Naive thymus-derived CD4-positive, alpha-beta T cell (primary cell): ENCODE measurements around the gene RHOU. TPM values are rescaled to one million over a fixed set of nuclear protein-coding genes. Genes with fewer than 3 reads are reported as not detected.

Experiments used
- ATAC-seq: fragments of 150-1000 bp; cut with Tn5 transposase; 2 replicates; pipeline ENCODE4 v1.10.0; 2021; ENCODE audit warnings: mild to moderate bottlenecking, moderate library complexity
- CTCF ChIA-PET: fragments of 350-600 bp; sonication (Branson Sonifier 250); formaldehyde crosslinking; loops from one replicate; lab custom pipeline; 2021; ENCODE audit warnings: antibody characterized with exemption; lab: Charles Lee
- POLR2A ChIA-PET: fragments of 350-600 bp; sonication (Branson Sonifier 250); formaldehyde crosslinking; loops from one replicate; lab custom pipeline; 2021; ENCODE audit warnings: antibody characterized with exemption, inconsistent platforms; lab: Charles Lee
- DNase-seq, 9 donors: peaks; one replicate each; pipeline versions ENCODE4 v3.0.0 to v3.0.0-alpha.2; 2020 to 2022; ENCODE audit warnings: mixed read lengths in 1 of 9
- H3K27ac ChIP-seq: one replicate; pipeline ENCODE4 v1.7.0; 2013; ENCODE audit warnings: mild to moderate bottlenecking, low read depth, low read length, moderate library complexity
- H3K27me3 ChIP-seq, 2 donors: one replicate each; pipeline ENCODE4 v1.7.0; 2013; ENCODE audit warnings: low read length in 2 of 2, mild to moderate bottlenecking in 2 of 2, moderate library complexity in 2 of 2; ENCODE audit not compliant: control insufficient read depth in 2 of 2, insufficient read depth in 2 of 2
- H3K36me3 ChIP-seq, 3 experiments: 1 replicate in 2 of 3; 2 replicates in 1 of 3; pipeline ENCODE4 v1.7.0; 2013; ENCODE audit warnings: low read length in 3 of 3, mild to moderate bottlenecking in 3 of 3, moderate library complexity in 1 of 3; ENCODE audit not compliant: insufficient read depth in 3 of 3, control insufficient read depth in 2 of 3
- H3K4me1 ChIP-seq, 2 donors: one replicate each; pipeline ENCODE4 v1.7.0; 2013; ENCODE audit warnings: low read length in 2 of 2, mild to moderate bottlenecking in 2 of 2, moderate library complexity in 1 of 2; ENCODE audit not compliant: control insufficient read depth in 2 of 2, insufficient read depth in 2 of 2
- H3K4me3 ChIP-seq: 2 replicates; pipeline ENCODE4 v1.7.0; 2013; ENCODE audit warnings: mild to moderate bottlenecking, low read length
- H3K9me3 ChIP-seq, 3 experiments: 1 replicate in 2 of 3; 2 replicates in 1 of 3; pipeline ENCODE4 v1.7.0; 2013; ENCODE audit warnings: low read length in 3 of 3; ENCODE audit not compliant: control insufficient read depth in 2 of 3
- H3K27ac Mint-ChIP-seq, 9 donors: one replicate each; pipeline ENCODE4 v1.8.0; 2020 to 2022; ENCODE audit warnings: mixed read lengths in 9 of 9, mild to moderate bottlenecking in 8 of 9, moderate library complexity in 5 of 9, inconsistent platforms in 2 of 9
- H3K27me3 Mint-ChIP-seq, 5 donors: one replicate each; pipeline ENCODE4 v1.8.0; 2021 to 2022; ENCODE audit warnings: mixed read lengths in 5 of 5, mild to moderate bottlenecking in 1 of 5
- H3K36me3 Mint-ChIP-seq, 5 donors: one replicate each; pipeline ENCODE4 v1.8.0; 2020 to 2022; ENCODE audit warnings: mixed read lengths in 5 of 5, mild to moderate bottlenecking in 3 of 5, inconsistent platforms in 1 of 5
- H3K4me1 Mint-ChIP-seq, 7 donors: one replicate each; pipeline ENCODE4 v1.8.0; 2020 to 2022; ENCODE audit warnings: mixed read lengths in 7 of 7, mild to moderate bottlenecking in 3 of 7, inconsistent platforms in 1 of 7
- H3K4me3 Mint-ChIP-seq, 10 donors: one replicate each; pipeline ENCODE4 v1.8.0; 2020 to 2022; ENCODE audit warnings: mild to moderate bottlenecking in 10 of 10, mixed read lengths in 10 of 10, moderate library complexity in 6 of 10, inconsistent platforms in 2 of 10
- H3K9me3 Mint-ChIP-seq, 11 donors: one replicate each; pipeline ENCODE4 v1.8.0; 2020 to 2022; ENCODE audit warnings: mixed read lengths in 11 of 11, mild to moderate bottlenecking in 4 of 11, inconsistent platforms in 1 of 11, moderate library complexity in 1 of 11
- intact Hi-C, 2 donors: fragments of 100-400 bp; cut with micrococcal nuclease; formaldehyde crosslinking; loops; one replicate each; pipeline ENCODE4 v1.15.1; 2023
- polyA plus RNA-seq, 2 donors: library from polyadenylated mRNA; unstranded; fragments of 300-500 nt; fragmentation: Illumina TruSeq; gene quantifications; one replicate each; pipeline ENCODE4 v1.2.3, GENCODE V29; 2021
- total RNA-seq, 6 experiments: library from RNA in 5 of 6; stranded (reverse) in 5 of 6; gene quantifications; 1 replicate in 5 of 6; 2 replicates in 1 of 6; pipeline ENCODE4 v1.2.3 and lab custom pipeline; 2021 to 2026

The RHOU gene
- total and polyA plus RNA-seq, 7 experiments from 2014 or later, result 0.09 to 6.5 (median 1.5) TPM

- Mint-ChIP-seq H3K36me3 (peaks cover 3 to 27% (median 15%) of the 10 kb centered on the region in 5 donors), H3K9me3 (no peaks in the 10 kb centered on the region), H3K4me1 (peaks cover 0 to 15% (median 4%) of the 10 kb centered on the region in 7 donors), H3K27ac (peak overlapping the region in 2 of 9 donors; percentile 46 to 57), H3K4me3 (no peak overlapping the region), H3K27me3 (peaks cover 0 to 5% (median 0%) of the 10 kb centered on the region in 5 donors)
- ATAC-seq (peak; percentile 24), DNase-seq (no peak)
- ChIA-PET POLR2A (no interaction called here), CTCF (no interaction called here)
- H3K4me1 ChIP-seq, result no peaks in the 10 kb centered on the region
- intact Hi-C loops, result no loop called here
- H3K27me3 ChIP-seq, result no peaks in the 10 kb centered on the region
- no peaks in the 10 kb centered on the region for H3K9me3 ChIP-seq
- H3K4me3 ChIP-seq, result no peak overlapping the region
- H3K36me3 ChIP-seq, result no peaks in the 10 kb centered on the region
- H3K27ac ChIP-seq, result no peak overlapping the region
Observed at GRCh38 chr1:228742281-228742860, 7.1 kb downstream of the RHOU start.

- Mint-ChIP-seq H3K4me1 (peaks cover 2 to 10% (median 6%) of the 10 kb centered on the region in 7 donors), H3K4me3 (no peak overlapping the region), H3K9me3 (no peaks in the 10 kb centered on the region), H3K27ac (no peak overlapping the region), H3K36me3 (peaks cover 3 to 27% (median 15%) of the 10 kb centered on the region in 5 donors), H3K27me3 (peaks cover 0 to 4% (median 0%) of the 10 kb centered on the region in 5 donors)
- H3K36me3 ChIP-seq, result no peaks in the 10 kb centered on the region
- no peak for DNase-seq
- no peak overlapping the region for H3K4me3 ChIP-seq
- intact Hi-C loops, result no loop called here
- ChIA-PET POLR2A (no interaction called here), CTCF (no interaction called here)
- ATAC-seq, result no peak
- no peaks in the 10 kb centered on the region for H3K9me3 ChIP-seq
- no peaks in the 10 kb centered on the region for H3K27me3 ChIP-seq
- H3K27ac ChIP-seq, result no peak overlapping the region
- H3K4me1 ChIP-seq, result peaks cover 0 to 8% of the 10 kb centered on the region in 2 donors
Observed at GRCh38 chr1:228743405-228743804, 8.1 kb downstream of the RHOU start.

DNA sequence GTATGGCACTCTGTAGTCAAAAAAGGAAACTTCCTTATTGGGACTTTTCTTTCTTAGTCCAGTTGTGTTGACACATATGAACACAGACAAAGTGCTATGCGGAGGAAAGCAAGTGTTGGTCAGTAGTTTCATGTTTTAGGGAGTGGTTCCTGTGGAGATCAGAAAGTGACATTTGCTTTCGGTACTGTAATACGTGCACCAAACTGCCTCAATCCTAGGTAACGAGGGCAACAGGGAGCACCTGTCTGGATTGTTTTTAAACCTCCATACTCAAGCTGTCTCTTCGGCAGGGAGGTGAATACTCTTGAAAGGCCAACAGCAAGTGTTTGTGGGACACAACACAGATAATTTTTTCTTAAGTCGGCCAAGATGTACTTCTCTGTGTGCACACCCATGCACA is 9.1 kb downstream of the RHOU start:
- Histone ChIP-seq H3K27me3 (no peaks in the 10 kb centered on the region), H3K4me1 (peaks cover 0 to 15% of the 10 kb centered on the region in 2 donors), H3K4me3 (no peak overlapping the region), H3K27ac (no peak overlapping the region), H3K36me3 (no peaks in the 10 kb centered on the region), H3K9me3 (no peaks in the 10 kb centered on the region)
- peaks cover 0 to 13% (median 4%) of the 10 kb centered on the region in 7 donors for H3K4me1 Mint-ChIP-seq
- H3K9me3 Mint-ChIP-seq, result no peaks in the 10 kb centered on the region
- intact Hi-C loops, result no loop called here
- ChIA-PET CTCF (no interaction called here), POLR2A (no interaction called here)
- peaks cover 0 to 7% (median 0%) of the 10 kb centered on the region in 5 donors for H3K27me3 Mint-ChIP-seq
- no peak overlapping the region for H3K4me3 Mint-ChIP-seq
- peaks cover 3 to 27% (median 15%) of the 10 kb centered on the region in 5 donors for H3K36me3 Mint-ChIP-seq
- ATAC-seq (no peak), DNase-seq (no peak)
- no peak overlapping the region for H3K27ac Mint-ChIP-seq

GRCh38 chr1:228744918-228745317 is 9.6 kb downstream of the RHOU start:
- Mint-ChIP-seq H3K4me1 (peaks cover 0 to 15% (median 4%) of the 10 kb centered on the region in 7 donors), H3K27ac (no peak overlapping the region), H3K27me3 (peaks cover 0 to 10% (median 0%) of the 10 kb centered on the region in 5 donors), H3K9me3 (no peaks in the 10 kb centered on the region), H3K4me3 (no peak overlapping the region), H3K36me3 (peaks cover 3 to 25% (median 15%) of the 10 kb centered on the region in 5 donors)
- ATAC-seq (no peak), DNase-seq (no peak)
- Histone ChIP-seq H3K4me1 (peaks cover 0 to 15% of the 10 kb centered on the region in 2 donors), H3K4me3 (no peak overlapping the region), H3K27ac (no peak overlapping the region), H3K36me3 (no peaks in the 10 kb centered on the region), H3K9me3 (no peaks in the 10 kb centered on the region), H3K27me3 (no peaks in the 10 kb centered on the region)
- CTCF ChIA-PET, result no interaction called here
- POLR2A ChIA-PET, result no interaction called here
- intact Hi-C loops, result no loop called here

- DNase-seq (no peak), ATAC-seq (no peak)
- peaks cover 0 to 15% of the 10 kb centered on the region in 2 donors for H3K4me1 ChIP-seq
- Mint-ChIP-seq H3K27me3 (peaks cover 0 to 12% (median 0%) of the 10 kb centered on the region in 5 donors), H3K36me3 (peaks cover 3 to 25% (median 15%) of the 10 kb centered on the region in 5 donors), H3K4me1 (peaks cover 0 to 15% (median 4%) of the 10 kb centered on the region in 7 donors), H3K9me3 (no peaks in the 10 kb centered on the region), H3K27ac (no peak overlapping the region), H3K4me3 (no peak overlapping the region)
- no peaks in the 10 kb centered on the region for H3K27me3 ChIP-seq
- no peak overlapping the region for H3K4me3 ChIP-seq
- intact Hi-C loops, result no loop called here
- ChIA-PET POLR2A (no interaction called here), CTCF (no interaction called here)
- no peak overlapping the region for H3K27ac ChIP-seq
- H3K36me3 ChIP-seq, result no peaks in the 10 kb centered on the region
- H3K9me3 ChIP-seq, result no peaks in the 10 kb centered on the region
Observed at GRCh38 chr1:228745497-228745896, 10.2 kb downstream of the RHOU start.

GRCh38 chr1:228747301-228747935 is 12.1 kb downstream of the RHOU start:
- intact Hi-C loops, result no loop called here
- Mint-ChIP-seq H3K4me3 (no peak overlapping the region), H3K36me3 (peaks cover 3 to 18% (median 14%) of the 10 kb centered on the region in 5 donors), H3K9me3 (no peaks in the 10 kb centered on the region), H3K4me1 (peaks cover 0 to 21% (median 4%) of the 10 kb centered on the region in 7 donors), H3K27ac (no peak overlapping the region), H3K27me3 (peaks cover 0 to 26% (median 0%) of the 10 kb centered on the region in 5 donors)
- no peaks in the 10 kb centered on the region for H3K9me3 ChIP-seq
- no peaks in the 10 kb centered on the region for H3K36me3 ChIP-seq
- no peak for DNase-seq
- no peak for ATAC-seq
- H3K27ac ChIP-seq, result no peak overlapping the region
- ChIA-PET CTCF (no interaction called here), POLR2A (no interaction called here)
- no peaks in the 10 kb centered on the region for H3K27me3 ChIP-seq
- no peak overlapping the region for H3K4me3 ChIP-seq
- H3K4me1 ChIP-seq, result peaks cover 0 to 15% of the 10 kb centered on the region in 2 donors
